ENCODE measurements around the gene MINDY4.

MINDY4 gene

DNA sequence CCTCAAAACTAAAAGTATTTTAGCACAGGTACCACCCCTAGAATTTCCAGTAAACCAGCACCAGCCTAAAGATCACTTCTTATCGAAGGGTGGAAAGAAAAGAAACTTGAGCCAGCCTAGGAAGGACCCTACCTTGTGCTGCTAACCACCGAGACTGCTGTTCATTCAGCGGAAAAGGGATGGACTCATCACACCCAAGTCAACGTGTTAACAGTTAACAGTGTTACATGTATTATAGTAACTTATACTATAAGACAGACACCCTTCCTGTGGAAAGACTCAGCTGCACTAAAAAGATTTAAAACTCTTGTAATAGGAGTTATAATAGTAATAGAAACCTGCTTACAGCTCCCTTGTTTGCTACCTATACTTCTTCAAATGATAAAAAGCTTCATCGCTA lies 39.8 kb downstream of the MINDY4 start:
- no peak for DNase-seq (ENCODE audit: low read depth)
- TF ChIP-seq, protein P1, sequence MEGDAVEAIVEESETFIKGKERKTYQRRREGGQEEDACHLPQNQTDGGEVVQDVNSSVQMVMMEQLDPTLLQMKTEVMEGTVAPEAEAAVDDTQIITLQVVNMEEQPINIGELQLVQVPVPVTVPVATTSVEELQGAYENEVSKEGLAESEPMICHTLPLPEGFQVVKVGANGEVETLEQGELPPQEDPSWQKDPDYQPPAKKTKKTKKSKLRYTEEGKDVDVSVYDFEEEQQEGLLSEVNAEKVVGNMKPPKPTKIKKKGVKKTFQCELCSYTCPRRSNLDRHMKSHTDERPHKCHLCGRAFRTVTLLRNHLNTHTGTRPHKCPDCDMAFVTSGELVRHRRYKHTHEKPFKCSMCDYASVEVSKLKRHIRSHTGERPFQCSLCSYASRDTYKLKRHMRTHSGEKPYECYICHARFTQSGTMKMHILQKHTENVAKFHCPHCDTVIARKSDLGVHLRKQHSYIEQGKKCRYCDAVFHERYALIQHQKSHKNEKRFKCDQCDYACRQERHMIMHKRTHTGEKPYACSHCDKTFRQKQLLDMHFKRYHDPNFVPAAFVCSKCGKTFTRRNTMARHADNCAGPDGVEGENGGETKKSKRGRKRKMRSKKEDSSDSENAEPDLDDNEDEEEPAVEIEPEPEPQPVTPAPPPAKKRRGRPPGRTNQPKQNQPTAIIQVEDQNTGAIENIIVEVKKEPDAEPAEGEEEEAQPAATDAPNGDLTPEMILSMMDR (IDR thresholded peaks at IDR 0.05; ENCODE audit: insufficient read depth, low read depth, low read length, missing control alignments), result no peak
- no peak overlapping the region for H3K4me3 ChIP-seq (ENCODE audit: low read depth, low read length)

DNA sequence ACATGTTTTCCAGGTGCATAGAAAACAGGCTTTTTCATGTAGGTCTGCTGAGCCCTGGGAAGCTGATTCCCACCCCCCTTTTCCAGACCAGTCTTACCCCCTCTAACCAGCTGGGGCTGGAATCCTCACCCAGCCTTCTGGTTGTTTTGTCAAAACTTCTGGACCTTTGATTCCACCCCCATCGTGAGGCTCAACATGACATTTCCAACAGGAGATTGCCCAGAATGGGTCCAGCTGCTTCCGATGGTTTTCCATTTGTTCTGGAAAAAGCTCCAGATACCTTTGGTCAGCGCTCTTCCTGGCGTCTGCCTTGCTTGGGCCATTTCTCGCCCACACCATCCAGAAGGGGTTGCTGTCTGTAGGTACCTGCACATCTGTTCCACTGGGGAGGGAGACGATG lies 41.5 kb downstream of the MINDY4 start:
- TF ChIP-seq, protein P1 (IDR thresholded peaks at IDR 0.05; ENCODE audit: insufficient read depth, low read depth, low read length, missing control alignments), result no peak
- no peak for DNase-seq (ENCODE audit: low read depth)
- H3K4me3 ChIP-seq (ENCODE audit: low read depth, low read length), result no peak overlapping the region

DNA sequence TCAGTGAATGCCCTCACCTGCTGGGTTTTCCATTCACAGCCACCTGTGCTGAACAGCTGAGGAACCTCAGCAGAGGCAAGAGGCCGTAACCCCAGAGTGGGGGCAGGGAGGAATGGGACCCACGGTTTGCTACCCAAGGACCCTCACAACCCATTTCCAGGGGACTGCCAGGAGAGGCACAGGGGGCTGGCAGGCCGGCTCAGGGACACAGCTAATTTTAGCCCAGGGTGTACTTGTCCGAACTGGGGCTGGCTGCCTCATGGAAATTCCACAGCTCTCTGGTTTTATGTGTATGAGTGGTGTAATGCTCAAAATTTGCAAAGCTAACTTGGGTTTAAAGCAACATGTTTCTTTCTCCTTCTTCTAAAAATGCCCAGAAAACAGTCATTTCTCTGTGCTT lies 42.2 kb downstream of the MINDY4 start:
- no peak for DNase-seq (ENCODE audit: low read depth)
- TF ChIP-seq, protein P1 (IDR thresholded peaks at IDR 0.05; ENCODE audit: insufficient read depth, low read depth, low read length, missing control alignments), result no peak
- H3K4me3 ChIP-seq (ENCODE audit: low read depth, low read length), result no peak overlapping the region

DNA sequence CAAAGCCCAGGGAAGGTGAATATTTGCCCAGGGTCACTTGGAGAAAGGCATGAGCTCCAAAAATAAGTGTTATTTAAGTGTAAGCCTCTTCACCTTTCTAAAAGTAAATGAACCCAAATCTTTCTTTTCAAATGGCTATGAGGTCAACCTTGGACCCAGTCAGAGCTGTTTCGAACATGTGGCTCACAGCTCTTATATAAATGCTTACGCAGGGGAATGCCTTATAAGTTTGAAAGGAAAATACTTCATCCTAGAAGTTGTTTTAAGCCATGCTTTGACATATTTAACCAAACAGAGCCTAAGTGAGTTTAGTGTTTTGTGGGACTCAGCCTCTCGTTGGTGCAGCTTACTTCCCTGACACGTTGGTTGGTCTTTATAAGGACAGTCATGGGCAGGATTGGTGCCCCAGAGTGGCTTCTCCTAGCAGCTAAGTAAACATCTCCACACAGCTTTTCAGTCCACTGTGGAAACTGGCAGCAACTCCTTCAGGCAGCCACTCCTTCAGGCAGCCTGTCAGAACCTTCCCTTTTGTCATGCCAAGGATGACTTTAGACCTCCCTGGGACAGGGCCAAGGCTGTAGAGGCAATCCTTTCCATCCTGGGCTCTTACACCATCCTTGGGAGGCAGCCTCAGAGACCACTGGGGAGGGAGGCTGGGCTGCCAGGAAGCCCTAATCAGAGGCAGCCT lies 43.6 kb downstream of the MINDY4 start:
- TF ChIP-seq, protein P1 (IDR thresholded peaks at IDR 0.05; ENCODE audit: insufficient read depth, low read depth, low read length, missing control alignments), result no peak

DNA sequence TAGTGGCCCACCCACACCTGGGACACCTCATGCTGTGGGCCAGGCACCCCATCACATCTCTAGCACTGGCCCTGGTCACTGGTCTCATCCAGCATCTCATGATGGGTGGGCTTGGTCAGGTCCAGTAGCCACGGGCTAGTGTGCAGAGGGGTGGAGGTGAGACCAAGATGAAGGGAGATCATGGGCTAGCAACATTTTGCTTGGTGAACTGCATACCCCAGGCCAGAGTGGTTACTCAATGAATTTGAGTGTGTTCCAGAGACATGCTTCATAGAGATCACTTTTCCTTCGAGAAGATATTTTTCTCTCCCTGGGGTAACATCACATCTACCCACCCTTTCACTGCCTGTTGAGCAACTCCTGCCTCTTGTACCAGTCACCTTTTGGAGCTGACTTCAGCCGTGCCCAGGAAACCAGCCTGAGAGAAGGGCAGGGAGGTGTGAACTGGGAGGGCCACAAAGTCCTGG lies 44.2 kb downstream of the MINDY4 start:
- no peak for DNase-seq (ENCODE audit: low read depth)
- TF ChIP-seq, protein P1 (IDR thresholded peaks at IDR 0.05; ENCODE audit: insufficient read depth, low read depth, low read length, missing control alignments), result no peak
- no peak overlapping the region for H3K4me3 ChIP-seq (ENCODE audit: low read depth, low read length)

More for the DNA sequence above, 43.6 kb downstream of the MINDY4 start:
- no peak for DNase-seq (ENCODE audit: low read depth)
- no peak overlapping the region for H3K4me3 ChIP-seq (ENCODE audit: low read depth, low read length)

DNA sequence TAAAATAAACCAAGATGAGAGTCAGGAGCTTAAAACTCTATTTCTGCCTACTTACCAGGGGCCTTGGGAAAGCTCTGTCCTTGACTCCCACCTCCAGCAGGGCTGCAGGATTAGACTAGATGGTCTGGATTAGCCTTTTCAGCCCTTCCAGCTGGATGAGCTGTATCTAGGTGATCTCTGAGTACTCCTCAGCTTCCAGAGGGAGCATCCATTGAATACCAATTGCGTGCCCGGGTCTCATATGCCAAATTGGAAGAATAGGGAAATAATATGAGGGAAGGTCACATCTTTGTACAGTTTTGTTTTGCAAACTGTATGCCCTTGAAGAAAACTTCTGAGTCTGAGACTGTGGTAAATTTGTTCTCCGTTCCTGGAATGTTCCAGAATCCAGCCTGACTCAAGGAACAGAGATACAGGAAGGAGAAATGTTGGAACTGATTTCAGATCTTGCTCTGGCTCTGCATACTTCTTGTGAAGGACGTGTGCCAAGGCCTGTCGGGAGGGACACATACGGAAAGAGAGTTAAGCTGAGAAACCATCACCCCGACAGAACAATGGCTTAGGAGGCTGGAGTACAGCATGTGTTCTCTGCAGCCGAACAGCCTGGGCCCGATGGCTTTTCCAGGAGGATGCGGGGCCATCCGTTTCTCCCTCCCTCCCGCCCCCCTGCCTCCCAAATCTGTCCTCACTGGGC lies 44.9 kb downstream of the MINDY4 start:
- no peak overlapping the region for H3K4me3 ChIP-seq (ENCODE audit: low read depth, low read length)
- no peak for DNase-seq (ENCODE audit: low read depth)
- TF ChIP-seq, protein P1 (IDR thresholded peaks at IDR 0.05; ENCODE audit: insufficient read depth, low read depth, low read length, missing control alignments), result no peak

Measured in GM12865 (cell line).